Adrenal gland (tissue), 5 donors: Measurements from ENCODE around the gene TNFSF11.

Experiments used
- POLR2A ChIP-seq, 2 donors: fragments of 450-650 bp; IDR thresholded peaks; one replicate each; pipeline ENCODE4 v1.6.1; 2017; ENCODE audit warnings: antibody characterized with exemption in 2 of 2, mild to moderate bottlenecking in 2 of 2, moderate library complexity in 1 of 2
- TF ChIP-seq, protein P1 (sequence below), 6 experiments: fragments of 450-650 bp in 4 of 6; fragments of 200-600 bp in 2 of 6; sonication (generic) in 1 of 6; IDR thresholded peaks; 1 replicate in 5 of 6; 2 replicates in 1 of 6; pipeline versions ENCODE4 v1.5.1 to v1.8.0; 2016 to 2021; ENCODE audit warnings: antibody characterized with exemption in 6 of 6, mild to moderate bottlenecking in 2 of 6, moderate library complexity in 1 of 6
- donor health status: DM: no; HTN: no; CAD: no.

DNA sequence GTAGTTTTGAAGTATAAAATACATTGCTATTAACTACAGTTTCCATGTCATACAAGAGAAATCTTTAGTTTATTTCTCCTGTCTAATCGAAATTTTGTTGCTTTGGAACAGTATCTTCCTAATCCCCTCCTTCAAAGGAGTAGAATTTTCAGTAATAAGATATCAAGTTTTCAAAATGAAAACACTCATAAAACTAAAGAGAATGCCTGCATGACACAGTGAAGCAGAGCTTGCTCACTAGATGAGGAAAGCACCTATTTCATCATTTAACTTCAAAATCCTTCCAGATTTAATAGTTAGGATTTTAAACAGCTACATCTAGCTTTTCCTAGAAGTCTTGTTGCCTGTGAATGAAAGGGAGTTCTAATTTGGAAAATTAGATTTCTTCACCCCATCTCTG, 80.8 kb downstream of the TNFSF11 start:
- TF ChIP-seq, protein P1, sequence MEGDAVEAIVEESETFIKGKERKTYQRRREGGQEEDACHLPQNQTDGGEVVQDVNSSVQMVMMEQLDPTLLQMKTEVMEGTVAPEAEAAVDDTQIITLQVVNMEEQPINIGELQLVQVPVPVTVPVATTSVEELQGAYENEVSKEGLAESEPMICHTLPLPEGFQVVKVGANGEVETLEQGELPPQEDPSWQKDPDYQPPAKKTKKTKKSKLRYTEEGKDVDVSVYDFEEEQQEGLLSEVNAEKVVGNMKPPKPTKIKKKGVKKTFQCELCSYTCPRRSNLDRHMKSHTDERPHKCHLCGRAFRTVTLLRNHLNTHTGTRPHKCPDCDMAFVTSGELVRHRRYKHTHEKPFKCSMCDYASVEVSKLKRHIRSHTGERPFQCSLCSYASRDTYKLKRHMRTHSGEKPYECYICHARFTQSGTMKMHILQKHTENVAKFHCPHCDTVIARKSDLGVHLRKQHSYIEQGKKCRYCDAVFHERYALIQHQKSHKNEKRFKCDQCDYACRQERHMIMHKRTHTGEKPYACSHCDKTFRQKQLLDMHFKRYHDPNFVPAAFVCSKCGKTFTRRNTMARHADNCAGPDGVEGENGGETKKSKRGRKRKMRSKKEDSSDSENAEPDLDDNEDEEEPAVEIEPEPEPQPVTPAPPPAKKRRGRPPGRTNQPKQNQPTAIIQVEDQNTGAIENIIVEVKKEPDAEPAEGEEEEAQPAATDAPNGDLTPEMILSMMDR (IDR thresholded peaks at IDR 0.05) = no peak
- no peak for TF ChIP-seq POLR2A (IDR thresholded peaks at IDR 0.05)
